IMR-90 (cell line): ENCODE results near the gene RPAP2.

Experiments used
- CEBPB ChIP-seq: IDR thresholded peaks from 2 replicates; pipeline ENCODE4 v1.6.1; 2012; ENCODE audit warnings: low read depth, low read length, improper control_type of control experiment
- MAFK ChIP-seq: IDR thresholded peaks from 2 replicates; pipeline ENCODE4 v1.6.1; 2012; ENCODE audit warnings: low read depth, low read length, improper control_type of control experiment
- MXI1 ChIP-seq: IDR thresholded peaks from 2 replicates; pipeline ENCODE4 v1.6.1; 2012; ENCODE audit warnings: low read depth, mild to moderate bottlenecking, low read length, moderate library complexity, borderline replicate concordance
- POLR2A ChIP-seq: IDR thresholded peaks from 2 replicates; pipeline ENCODE4 v1.6.1; 2012; ENCODE audit warnings: mild to moderate bottlenecking, low read depth, low read length
- RAD21 ChIP-seq: IDR thresholded peaks from 2 replicates; pipeline ENCODE4 v1.6.1; 2012; ENCODE audit warnings: low read length, improper control_type of control experiment
- RCOR1 ChIP-seq: IDR thresholded peaks from 2 replicates; pipeline ENCODE4 v1.6.1; 2012; ENCODE audit warnings: mild to moderate bottlenecking, low read length, improper control_type of control experiment; ENCODE audit not compliant: insufficient replicate concordance
- RFX5 ChIP-seq: IDR thresholded peaks from 2 replicates; pipeline ENCODE4 v1.8.0; 2012; ENCODE audit warnings: low read depth, mild to moderate bottlenecking, low read length, moderate library complexity
- SMC3 ChIP-seq: fragments of 150-350 bp; IDR thresholded peaks from 2 replicates; pipeline ENCODE4 v1.6.1; 2016; ENCODE audit warnings: low read depth, mild to moderate bottlenecking, antibody characterized with exemption, low read length, moderate library complexity
- TF ChIP-seq, protein P1 (sequence below): conservative IDR thresholded peaks from 2 replicates; pipeline ENCODE4 v1.5.1; 2012; ENCODE audit warnings: mild to moderate bottlenecking, low read depth, low read length, improper control_type of control experiment
- TF ChIP-seq, protein P2 (sequence below): fragments of 150-350 bp; IDR thresholded peaks from 2 replicates; pipeline ENCODE4 v1.6.1; 2017; ENCODE audit warnings: mild to moderate bottlenecking, antibody characterized with exemption, low read length, low read depth

DNA sequence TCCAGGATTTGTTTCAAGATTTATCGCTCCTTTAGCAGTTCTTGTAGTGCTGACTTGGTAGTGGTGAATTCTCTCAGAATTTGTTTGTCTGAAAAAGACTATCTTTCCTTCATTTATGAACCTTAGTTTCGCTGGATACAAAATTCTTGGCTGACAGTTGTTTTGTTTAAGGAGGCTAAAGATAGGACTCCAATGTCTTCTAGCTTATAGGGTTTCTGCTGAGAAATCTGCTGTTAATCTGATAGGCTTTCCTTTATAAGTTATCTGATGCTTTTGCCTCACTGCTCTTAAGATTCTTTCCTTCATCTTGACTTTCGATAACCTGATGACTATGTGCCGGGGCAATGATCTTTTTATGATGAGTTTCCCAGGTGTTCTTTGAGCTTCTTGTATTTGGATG lies 28.9 kb downstream of the RPAP2 start:
- TF ChIP-seq POLR2A (no peak), RFX5 (no peak), SMC3 (no peak), RCOR1 (no peak), MXI1 (no peak), RAD21 (no peak), CEBPB (no peak), MAFK (no peak)
- TF ChIP-seq, protein P1, sequence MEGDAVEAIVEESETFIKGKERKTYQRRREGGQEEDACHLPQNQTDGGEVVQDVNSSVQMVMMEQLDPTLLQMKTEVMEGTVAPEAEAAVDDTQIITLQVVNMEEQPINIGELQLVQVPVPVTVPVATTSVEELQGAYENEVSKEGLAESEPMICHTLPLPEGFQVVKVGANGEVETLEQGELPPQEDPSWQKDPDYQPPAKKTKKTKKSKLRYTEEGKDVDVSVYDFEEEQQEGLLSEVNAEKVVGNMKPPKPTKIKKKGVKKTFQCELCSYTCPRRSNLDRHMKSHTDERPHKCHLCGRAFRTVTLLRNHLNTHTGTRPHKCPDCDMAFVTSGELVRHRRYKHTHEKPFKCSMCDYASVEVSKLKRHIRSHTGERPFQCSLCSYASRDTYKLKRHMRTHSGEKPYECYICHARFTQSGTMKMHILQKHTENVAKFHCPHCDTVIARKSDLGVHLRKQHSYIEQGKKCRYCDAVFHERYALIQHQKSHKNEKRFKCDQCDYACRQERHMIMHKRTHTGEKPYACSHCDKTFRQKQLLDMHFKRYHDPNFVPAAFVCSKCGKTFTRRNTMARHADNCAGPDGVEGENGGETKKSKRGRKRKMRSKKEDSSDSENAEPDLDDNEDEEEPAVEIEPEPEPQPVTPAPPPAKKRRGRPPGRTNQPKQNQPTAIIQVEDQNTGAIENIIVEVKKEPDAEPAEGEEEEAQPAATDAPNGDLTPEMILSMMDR = no peak
- TF ChIP-seq, protein P2, sequence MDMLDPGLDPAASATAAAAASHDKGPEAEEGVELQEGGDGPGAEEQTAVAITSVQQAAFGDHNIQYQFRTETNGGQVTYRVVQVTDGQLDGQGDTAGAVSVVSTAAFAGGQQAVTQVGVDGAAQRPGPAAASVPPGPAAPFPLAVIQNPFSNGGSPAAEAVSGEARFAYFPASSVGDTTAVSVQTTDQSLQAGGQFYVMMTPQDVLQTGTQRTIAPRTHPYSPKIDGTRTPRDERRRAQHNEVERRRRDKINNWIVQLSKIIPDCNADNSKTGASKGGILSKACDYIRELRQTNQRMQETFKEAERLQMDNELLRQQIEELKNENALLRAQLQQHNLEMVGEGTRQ = no peak
